ENCODE data around the gene SPRR1B. TPM values are rescaled to one million over a fixed set of nuclear protein-coding genes. Genes with fewer than 3 reads are reported as not detected.
"Not testable (repeated sequence)": the region's sequence is repeated elsewhere in the genome, so short reads cannot be mapped to it uniquely, and the experiment has no call there.

The SPRR1B gene
- total and polyA plus RNA-seq, 9 of the 15 experiments (the other 6 are each of a cell fraction or from before 2014, with no cell fraction given): not detected

DNA sequence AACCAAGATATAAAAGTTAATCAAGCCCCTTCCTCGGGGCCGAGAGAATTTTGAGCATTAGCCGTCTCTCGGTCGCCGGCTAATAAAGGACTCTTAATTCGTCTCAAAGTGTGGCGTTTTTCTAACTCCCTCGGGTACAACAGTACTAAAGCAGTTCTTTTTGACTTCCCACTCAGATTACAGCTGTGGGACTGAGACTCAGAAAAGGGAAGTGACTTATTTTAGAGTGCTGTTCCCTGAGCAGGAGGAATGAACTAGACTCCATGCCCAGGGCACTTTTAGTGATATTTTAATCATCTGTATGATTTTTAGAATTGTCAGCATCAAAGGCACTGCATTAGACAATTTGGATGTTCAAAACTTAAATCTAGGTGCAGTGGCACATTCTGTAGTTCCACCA is 8.7 kb upstream of the SPRR1B start:
- H3K27me3 ChIP-seq (ENCODE audit: control insufficient read depth in 2 of 2, insufficient read depth in 2 of 2, low read length in 2 of 2); POLR2A ChIA-PET; DNase-seq (ENCODE audit: extremely low read depth in 1 of 4, low spot score in 3 of 4); H4K20me1 ChIP-seq (replicated peaks; ENCODE audit: control insufficient read depth, insufficient read depth, low read length); FAIRE-seq; H3K27ac ChIP-seq (ENCODE audit: extremely low read depth, low read depth, low read length); H3K9me1 ChIP-seq (ENCODE audit: control insufficient read depth, insufficient read depth, low read length); intact Hi-C loops (cut with micrococcal nuclease); in situ Hi-C loops (cut with MboI); H3K9ac ChIP-seq (ENCODE audit: insufficient read depth in 1 of 2, low read depth in 2 of 2, low read length in 2 of 2); BruUV-seq (replicated peaks); ATAC-seq; H3K9me3 ChIP-seq (replicated peaks; ENCODE audit: control insufficient read depth, insufficient read depth, low read depth, low read length); H3K4me3 ChIP-seq; CTCF ChIA-PET (ENCODE audit: low intra/inter-chr PET ratio); H3K4me1 ChIP-seq (replicated peaks in 1 of 2; ENCODE audit: control insufficient read depth in 2 of 2, insufficient read depth in 2 of 2, low read length in 2 of 2); H3K36me3 ChIP-seq (ENCODE audit: control insufficient read depth, insufficient read depth, low read length); H3K4me2 ChIP-seq (ENCODE audit: insufficient read depth, low read length); H2AFZ ChIP-seq (ENCODE audit: low read depth, low read length); H3K79me2 ChIP-seq (ENCODE audit: control insufficient read depth, insufficient read depth, low read length): not testable (repeated sequence)
- WGBS (ENCODE audit: insufficient coverage, low coverage, missing lambda C conversion rate): 36% methylated on average over 9 of the region's 9 CpGs
- TF ChIP-seq SPI1 (IDR thresholded peaks at IDR 0.05; ENCODE audit: borderline replicate concordance, low read depth, low read length): peak; percentile 91; the same call in 1 of the 2 replicates

DNA sequence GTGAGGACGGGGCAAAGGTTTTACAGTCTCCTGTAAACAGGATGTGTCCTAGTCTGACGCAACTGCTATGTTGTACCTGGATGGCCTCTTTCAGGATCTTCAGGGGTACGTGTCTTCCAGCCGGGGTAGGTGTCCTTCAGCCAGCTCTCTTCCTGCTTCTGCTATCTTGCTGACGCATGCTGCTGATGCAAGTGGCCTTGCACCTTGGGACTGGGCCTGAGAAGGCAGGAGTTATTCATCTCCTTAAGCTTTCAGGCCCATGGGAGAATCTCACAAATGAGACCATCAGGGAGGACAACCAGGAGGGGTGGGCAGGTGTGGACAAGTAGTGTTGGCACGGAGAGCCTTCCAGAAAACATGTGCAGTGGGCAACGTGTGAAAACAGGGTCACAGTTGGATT is 7.9 kb upstream of the SPRR1B start:
- H3K9me3 ChIP-seq (replicated peaks; ENCODE audit: control insufficient read depth, insufficient read depth, low read depth, low read length): no peaks in the 10 kb centered on the region
- BruUV-seq (replicated peaks): no TSS peak
- no peak overlapping the region for H3K27ac ChIP-seq (ENCODE audit: extremely low read depth, low read depth, low read length)
- H4K20me1 ChIP-seq (replicated peaks; ENCODE audit: control insufficient read depth, insufficient read depth, low read length): no peaks in the 10 kb centered on the region
- no peak for DNase-seq (ENCODE audit: extremely low read depth in 1 of 4, low spot score in 3 of 4)
- POLR2A ChIA-PET: no interaction called here
- in situ Hi-C loops (cut with MboI) (no loop called here), intact Hi-C loops (cut with micrococcal nuclease) (no loop called here)
- no peaks in the 10 kb centered on the region for H3K79me2 ChIP-seq (ENCODE audit: control insufficient read depth, insufficient read depth, low read length)
- 41% methylated on average over 7 of the region's 7 CpGs for WGBS (ENCODE audit: insufficient coverage, low coverage, missing lambda C conversion rate)
- no peak for FAIRE-seq
- CTCF ChIA-PET (ENCODE audit: low intra/inter-chr PET ratio): no interaction called here
- H2AFZ ChIP-seq (ENCODE audit: low read depth, low read length): peak overlapping the region; percentile 78
- no peaks in the 10 kb centered on the region for H3K9me1 ChIP-seq (ENCODE audit: control insufficient read depth, insufficient read depth, low read length)
- H3K36me3 ChIP-seq (ENCODE audit: control insufficient read depth, insufficient read depth, low read length): no peaks in the 10 kb centered on the region
- H3K9ac ChIP-seq (ENCODE audit: insufficient read depth in 1 of 2, low read depth in 2 of 2, low read length in 2 of 2): no peak overlapping the region
- no peak overlapping the region for H3K4me3 ChIP-seq
- H3K27me3 ChIP-seq (ENCODE audit: control insufficient read depth in 2 of 2, insufficient read depth in 2 of 2, low read length in 2 of 2): 0 out of 5 replicates have a peak, but pooled peaks cover 0 to 4% of the 10 kb centered on the region in 2 experiments
- peak; percentile 32; the same call in 1 of the 3 replicates for ATAC-seq
- peak overlapping the region; percentile 34 for H3K4me2 ChIP-seq (ENCODE audit: insufficient read depth, low read length)
- no peaks in the 10 kb centered on the region; a peak in 1 of 5 replicates for H3K4me1 ChIP-seq (replicated peaks in 1 of 2; ENCODE audit: control insufficient read depth in 2 of 2, insufficient read depth in 2 of 2, low read length in 2 of 2)
- no peak for TF ChIP-seq EWSR1 (IDR thresholded peaks at IDR 0.05; ENCODE audit: borderline replicate concordance, low read depth, partially characterized antibody)
- no peak for TF ChIP-seq TGIF2 (CRISPR knock-in tag; IDR thresholded peaks at IDR 0.05)
- peak; percentile 52; the same call in 1 of the 2 replicates for TF ChIP-seq C11orf30 (IDR thresholded peaks at IDR 0.05; ENCODE audit: low read depth)
- TF ChIP-seq, protein P1, sequence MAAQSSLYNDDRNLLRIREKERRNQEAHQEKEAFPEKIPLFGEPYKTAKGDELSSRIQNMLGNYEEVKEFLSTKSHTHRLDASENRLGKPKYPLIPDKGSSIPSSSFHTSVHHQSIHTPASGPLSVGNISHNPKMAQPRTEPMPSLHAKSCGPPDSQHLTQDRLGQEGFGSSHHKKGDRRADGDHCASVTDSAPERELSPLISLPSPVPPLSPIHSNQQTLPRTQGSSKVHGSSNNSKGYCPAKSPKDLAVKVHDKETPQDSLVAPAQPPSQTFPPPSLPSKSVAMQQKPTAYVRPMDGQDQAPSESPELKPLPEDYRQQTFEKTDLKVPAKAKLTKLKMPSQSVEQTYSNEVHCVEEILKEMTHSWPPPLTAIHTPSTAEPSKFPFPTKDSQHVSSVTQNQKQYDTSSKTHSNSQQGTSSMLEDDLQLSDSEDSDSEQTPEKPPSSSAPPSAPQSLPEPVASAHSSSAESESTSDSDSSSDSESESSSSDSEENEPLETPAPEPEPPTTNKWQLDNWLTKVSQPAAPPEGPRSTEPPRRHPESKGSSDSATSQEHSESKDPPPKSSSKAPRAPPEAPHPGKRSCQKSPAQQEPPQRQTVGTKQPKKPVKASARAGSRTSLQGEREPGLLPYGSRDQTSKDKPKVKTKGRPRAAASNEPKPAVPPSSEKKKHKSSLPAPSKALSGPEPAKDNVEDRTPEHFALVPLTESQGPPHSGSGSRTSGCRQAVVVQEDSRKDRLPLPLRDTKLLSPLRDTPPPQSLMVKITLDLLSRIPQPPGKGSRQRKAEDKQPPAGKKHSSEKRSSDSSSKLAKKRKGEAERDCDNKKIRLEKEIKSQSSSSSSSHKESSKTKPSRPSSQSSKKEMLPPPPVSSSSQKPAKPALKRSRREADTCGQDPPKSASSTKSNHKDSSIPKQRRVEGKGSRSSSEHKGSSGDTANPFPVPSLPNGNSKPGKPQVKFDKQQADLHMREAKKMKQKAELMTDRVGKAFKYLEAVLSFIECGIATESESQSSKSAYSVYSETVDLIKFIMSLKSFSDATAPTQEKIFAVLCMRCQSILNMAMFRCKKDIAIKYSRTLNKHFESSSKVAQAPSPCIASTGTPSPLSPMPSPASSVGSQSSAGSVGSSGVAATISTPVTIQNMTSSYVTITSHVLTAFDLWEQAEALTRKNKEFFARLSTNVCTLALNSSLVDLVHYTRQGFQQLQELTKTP (IDR thresholded peaks at IDR 0.05; ENCODE audit: low read depth in 1 of 2, partially characterized antibody in 2 of 2): no peak
